NCI-H2107 treated with DMSO at 0.1 percent for 48 hours (cell line): ENCODE results near the gene QARS1.

ENCODE experiments used
- DNase-seq: peaks from one replicate; lab custom pipeline; 2025; ENCODE audit not compliant: unreplicated experiment; lab: John Stamatoyannopoulos, UW

Gene QARS1

DNA sequence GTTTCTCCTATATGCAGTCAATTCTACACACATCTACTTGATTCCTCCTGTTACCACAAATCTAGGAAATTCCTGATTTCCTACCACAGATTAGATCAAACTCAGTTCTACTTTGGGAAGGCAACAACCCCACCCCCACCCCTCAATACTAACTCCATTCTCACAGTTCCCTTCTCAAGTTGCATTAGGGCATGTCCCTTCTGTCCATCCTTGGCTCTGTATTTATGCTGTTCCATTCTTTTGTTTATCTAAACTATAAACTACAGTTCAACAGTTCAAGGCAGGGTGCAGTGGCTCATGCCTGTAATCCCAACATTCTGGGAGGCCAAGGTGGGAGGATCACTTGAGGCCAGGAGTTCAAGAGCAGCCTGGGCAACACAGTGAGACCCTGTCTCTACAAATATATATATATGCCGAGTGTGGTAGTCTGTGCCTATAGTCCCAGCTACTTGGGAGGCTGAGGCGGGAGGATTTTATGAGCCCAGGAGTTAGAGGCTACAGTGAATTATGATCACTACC lies 50.2 kb downstream of the QARS1 start:
- DNase-seq, result no peak

DNA sequence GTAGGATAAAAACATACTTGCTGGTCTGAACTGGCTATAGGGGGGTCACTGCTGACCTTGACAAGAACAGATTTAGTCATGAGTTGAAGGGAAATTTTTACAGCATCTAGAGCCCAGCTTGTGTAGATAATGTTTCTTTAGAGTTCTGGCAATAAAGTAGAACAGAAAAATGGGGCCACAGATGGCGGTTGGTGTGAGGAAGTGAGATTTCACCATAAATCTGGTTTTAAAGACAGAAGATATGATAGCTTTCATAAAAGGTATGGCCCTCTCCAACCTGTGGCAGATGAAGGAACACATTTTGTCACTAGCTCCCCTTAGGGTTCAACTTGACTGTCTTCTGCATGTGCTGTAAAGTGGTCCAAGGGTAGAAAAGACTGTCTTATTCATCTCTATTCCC lies 51.0 kb downstream of the QARS1 start:
- no peak for DNase-seq
